NB4 (cell line): ENCODE results near the gene CLDN22.
"Not testable (repeated sequence)": the region's sequence is repeated elsewhere in the genome, so short reads cannot be mapped to it uniquely, and the experiment has no call there.

Experiments
- DNase-seq: peaks from one replicate; pipeline ENCODE4 v3.0.0; 2010; ENCODE audit warnings: low read depth
- H3K4me3 ChIP-seq: one replicate; pipeline ENCODE4 v1.5.1; 2011; ENCODE audit warnings: mild to moderate bottlenecking, low read depth, low read length, moderate library complexity
- CTCF ChIP-seq: IDR thresholded peaks from one replicate; pipeline ENCODE4 v1.5.1; 2012; ENCODE audit warnings: low read depth, low read length
- MAX ChIP-seq: IDR thresholded peaks from 2 replicates; pipeline ENCODE4 v1.6.1; 2011; ENCODE audit warnings: low read depth, low read length
- MYC ChIP-seq: IDR thresholded peaks from 2 replicates; pipeline ENCODE4 v1.6.1; 2011; ENCODE audit warnings: low read depth, low read length
- POLR2A ChIP-seq: IDR thresholded peaks from 2 replicates; pipeline ENCODE4 v1.6.1; 2011; ENCODE audit warnings: mild to moderate bottlenecking; ENCODE audit not compliant: insufficient read length; ENCODE audit errors: extremely low read depth

The CLDN22 gene

GRCh38 chr4:183329954-183330742 is 10.1 kb upstream of the CLDN22 start:
- H3K4me3 ChIP-seq, result no peak overlapping the region
- no peak for DNase-seq
- TF ChIP-seq MYC (no peak), MAX (no peak), CTCF (no peak), POLR2A (no peak)

DNA sequence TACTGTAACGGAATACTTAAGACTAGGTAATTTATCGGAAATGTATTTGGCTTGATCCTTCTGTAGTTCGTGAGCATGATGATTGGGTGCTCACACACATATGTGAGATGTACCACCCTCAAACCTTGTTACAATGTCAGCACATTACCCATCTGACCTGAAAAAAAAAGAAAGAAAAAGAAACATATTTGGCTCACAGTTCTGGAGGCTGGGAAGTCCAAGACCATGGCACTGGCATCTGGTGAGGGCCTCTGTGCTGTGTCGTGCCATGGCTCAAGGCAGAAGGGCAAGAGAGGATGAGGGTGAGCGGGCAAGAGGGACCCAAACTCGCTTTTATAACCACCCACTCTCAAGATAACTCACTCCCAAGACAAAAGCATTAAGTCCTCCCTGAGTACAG is 9.2 kb upstream of the CLDN22 start:
- no peak overlapping the region for H3K4me3 ChIP-seq
- DNase-seq, result no peak
- no peak for TF ChIP-seq MAX
- no peak for TF ChIP-seq POLR2A
- no peak for TF ChIP-seq MYC
- no peak for TF ChIP-seq CTCF

DNA sequence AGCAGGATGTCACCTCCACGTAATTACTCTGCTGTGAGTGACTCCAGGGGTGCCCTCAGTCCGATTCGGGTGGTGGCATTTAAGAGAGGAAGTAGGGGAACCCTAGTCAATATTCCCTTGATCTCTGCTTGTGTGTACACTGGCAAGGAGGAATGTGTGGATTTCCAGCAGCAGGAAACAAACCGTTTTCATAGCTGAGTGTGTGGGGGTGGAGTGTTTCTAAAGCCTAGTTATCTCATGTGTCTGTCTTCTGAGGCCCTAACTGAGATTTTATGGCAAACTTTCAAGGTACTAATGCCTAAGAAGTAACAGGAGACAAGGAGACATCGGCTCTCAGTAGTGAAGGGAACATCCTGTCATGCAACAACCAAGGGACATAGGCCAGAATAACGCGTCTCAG is 8.8 kb upstream of the CLDN22 start:
- no peak for DNase-seq

DNA sequence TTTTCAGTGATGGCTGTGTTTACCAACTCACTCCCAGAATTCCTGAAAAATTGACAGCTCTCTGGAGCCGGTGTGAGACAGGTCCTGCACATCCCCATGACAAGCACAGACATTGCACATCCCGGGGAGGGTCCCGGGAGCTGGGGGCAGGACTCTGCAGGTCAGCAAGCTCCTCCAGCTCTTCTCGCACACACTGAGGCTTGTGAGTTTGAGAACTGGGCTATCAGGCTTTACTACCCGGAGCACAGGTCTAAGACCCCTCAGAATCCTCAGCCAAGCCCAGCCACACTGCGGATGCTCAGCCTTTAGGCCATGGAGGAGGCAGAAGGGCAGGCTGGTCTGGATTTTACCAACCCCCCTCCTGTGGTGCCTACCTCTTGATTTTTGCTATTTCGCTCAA is 7.8 kb upstream of the CLDN22 start:
- no peak overlapping the region for H3K4me3 ChIP-seq
- TF ChIP-seq POLR2A, result no peak
- TF ChIP-seq MAX, result no peak
- no peak for TF ChIP-seq MYC
- no peak for TF ChIP-seq CTCF
- DNase-seq, result no peak

More for the DNA sequence above, 8.8 kb upstream of the CLDN22 start:
- H3K4me3 ChIP-seq, result no peak overlapping the region
- TF ChIP-seq CTCF (no peak), MAX (no peak)

- no peak overlapping the region for H3K4me3 ChIP-seq
- peak; percentile 61 for DNase-seq
Observed at GRCh38 chr4:183326853-183327252, 6.8 kb upstream of the CLDN22 start.

GRCh38 chr4:183326387-183326786 is 6.3 kb upstream of the CLDN22 start:
- not testable (repeated sequence) for H3K4me3 ChIP-seq

More at GRCh38 chr4:183326853-183327252, 6.8 kb upstream of the CLDN22 start:
- no peak for TF ChIP-seq MAX
- TF ChIP-seq MYC, result no peak
- no peak for TF ChIP-seq CTCF
- TF ChIP-seq POLR2A, result no peak

More at GRCh38 chr4:183326387-183326786, 6.3 kb upstream of the CLDN22 start:
- DNase-seq, result not testable (repeated sequence)
